HG03108 (cell line): ENCODE measurements around the gene NTF4.
"Not testable (repeated sequence)": the region's sequence is repeated elsewhere in the genome, so short reads cannot be mapped to it uniquely, and the experiment has no call there.

Experiments used
- ATAC-seq: cut with Tn5 transposase; IDR thresholded peaks from one replicate; pipeline ENCODE4 v1.9.1; 2021; ENCODE audit warnings: moderate library complexity; ENCODE audit not compliant: unreplicated experiment

The NTF4 gene

DNA sequence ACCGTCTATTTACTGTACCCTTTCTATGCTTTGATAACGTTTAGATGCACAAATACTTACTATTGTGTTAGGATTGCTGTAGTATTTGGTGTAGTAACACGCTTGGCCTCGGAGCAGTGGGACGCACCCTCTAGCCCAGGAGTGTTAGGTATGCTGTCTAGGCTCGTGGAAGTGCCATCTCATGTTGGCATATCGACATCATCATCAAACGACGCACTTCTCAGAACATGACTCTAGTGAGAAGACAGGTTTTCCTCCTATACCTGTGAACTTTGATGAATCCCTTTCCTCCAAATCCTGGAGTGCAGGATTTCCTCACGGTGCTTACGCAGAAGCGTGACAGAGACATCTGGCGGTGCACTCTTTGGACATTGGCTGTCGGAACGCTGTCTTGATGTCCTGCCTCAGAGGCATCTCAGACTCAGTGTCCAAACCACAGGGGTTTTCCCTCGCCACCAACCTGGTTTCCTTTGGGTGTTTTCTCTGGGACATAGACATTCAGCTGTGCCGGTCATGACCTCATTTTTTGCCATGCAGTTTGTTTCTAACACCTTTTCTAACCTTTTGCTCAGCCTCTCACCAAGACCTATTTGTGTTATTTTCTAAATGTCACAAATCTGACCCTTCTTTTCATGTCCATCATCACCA lies 26.9 kb upstream of the NTF4 start:
- ATAC-seq, result no peak

DNA sequence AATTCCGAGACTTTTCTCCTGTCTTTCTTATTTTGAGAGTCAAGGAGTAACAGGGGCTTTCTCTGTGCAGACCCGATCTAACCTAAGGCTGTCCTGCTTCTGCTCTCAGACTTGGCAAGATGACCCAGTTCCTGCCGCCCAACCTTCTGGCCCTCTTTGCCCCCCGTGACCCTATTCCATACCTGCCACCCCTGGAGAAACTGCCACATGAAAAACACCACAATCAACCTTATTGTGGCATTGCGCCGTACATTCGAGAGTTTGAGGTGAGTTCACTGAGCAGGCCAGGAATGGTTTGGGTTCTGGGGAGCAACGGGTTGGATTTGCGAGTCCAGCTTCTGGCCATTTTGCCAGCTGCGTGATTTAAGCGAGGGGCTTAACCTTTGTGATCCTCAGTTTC lies 21.7 kb upstream of the NTF4 start:
- ATAC-seq, result no peak

DNA sequence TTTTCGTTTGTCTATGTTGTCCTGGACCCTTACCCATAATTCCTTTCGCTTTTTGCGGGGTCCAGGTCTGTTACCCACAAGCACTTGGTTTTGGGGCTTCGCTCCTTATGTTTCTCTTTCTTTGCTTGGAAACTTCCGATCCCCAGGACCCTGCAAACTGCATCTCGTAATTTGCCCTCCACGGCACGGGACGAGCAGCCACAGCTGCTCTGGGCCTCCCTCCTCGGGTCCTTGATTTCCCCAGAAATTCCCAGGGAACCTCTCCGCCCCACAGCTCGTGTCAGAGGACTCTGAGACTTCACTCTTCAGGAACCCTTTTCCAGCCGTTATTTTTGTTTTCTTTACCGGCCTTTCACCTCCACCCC lies 21.2 kb upstream of the NTF4 start:
- no peak for ATAC-seq

DNA sequence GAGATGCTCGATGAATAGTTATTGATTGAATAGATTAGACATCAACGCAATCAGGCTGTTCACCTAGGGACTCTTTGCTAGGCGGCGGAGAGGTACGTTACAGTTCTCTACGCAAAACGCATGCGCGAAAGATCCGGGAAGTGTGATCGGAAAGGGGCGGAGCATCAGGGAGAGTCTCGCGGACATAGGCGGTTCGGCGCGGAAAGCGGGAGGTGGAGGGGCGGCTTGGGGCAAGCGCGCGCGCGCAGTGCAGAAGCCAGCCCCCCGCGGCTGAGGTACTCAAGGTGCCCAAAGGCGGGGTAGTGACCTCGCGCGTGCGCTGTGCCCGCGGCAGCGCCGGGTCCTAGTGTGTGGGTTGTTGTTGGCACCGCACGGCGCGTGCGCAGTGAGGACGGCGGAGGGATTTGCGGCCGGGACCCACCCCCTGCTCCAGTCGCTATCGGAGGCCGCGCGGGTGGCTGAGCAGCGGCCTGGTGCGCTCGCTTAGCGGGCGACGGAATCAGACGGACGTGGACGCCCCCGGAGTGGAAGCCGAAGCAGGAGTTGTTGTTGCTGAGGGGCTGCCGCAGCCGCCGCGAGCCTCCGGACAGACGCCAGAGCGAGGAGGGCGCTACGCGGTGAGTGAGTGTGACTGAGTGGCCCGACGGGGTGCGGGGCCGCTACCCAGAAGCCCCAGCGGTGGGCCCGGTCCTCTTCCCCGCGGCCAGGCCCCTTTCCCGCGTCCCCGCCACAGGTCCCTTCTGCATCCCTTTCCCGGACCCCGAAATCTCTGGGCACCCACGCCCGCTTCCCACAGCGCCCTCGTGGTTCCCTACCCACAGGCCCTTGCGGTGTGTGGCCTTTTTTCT lies 20.6 kb upstream of the NTF4 start, which contains the start of gene SNRNP70:
Gene SNRNP70, plus strand, starts transcription at position 432 of the 848 bp plus-strand sequence. CDS start 964 bp downstream, outside the sequence.
- peak; percentile 85 for ATAC-seq

DNA sequence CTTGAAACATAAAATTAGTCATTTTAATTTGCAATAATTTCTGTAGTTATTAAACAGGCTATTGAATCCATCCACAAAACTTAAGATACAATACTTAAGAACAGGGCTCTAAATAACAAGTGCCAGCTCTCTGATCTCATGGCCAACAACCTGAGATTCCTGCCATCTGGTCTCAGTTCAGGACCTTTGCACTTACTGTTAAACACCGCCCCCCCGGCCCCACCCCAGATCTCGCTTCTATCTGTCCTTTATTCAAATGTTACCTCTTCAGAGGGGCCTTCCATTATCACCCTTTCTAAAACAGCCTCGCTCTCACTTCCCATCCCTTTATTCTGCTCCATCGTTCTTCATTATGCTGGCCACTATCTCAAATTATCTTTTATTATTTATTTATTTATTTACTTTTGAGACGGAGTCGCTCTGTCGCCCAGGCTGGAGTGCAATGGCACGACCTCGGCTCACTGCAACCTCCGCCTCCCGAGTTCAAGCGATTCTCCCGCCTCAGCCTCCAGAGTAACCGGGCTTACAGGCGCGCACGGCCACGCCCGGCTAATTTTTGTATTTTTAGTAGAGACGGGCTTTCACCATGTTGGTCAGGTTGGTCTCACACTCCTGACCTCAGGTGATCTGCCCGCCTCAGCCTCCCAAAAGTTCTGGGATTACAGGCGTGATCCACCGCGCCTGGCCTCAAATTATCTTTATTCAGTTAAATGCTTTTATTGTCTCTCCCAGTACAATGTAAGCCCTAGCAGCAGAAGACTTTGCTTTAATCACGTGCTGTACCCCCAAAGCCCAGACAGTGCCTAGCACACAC lies 19.8 kb upstream of the NTF4 start:
- no peak for ATAC-seq

DNA sequence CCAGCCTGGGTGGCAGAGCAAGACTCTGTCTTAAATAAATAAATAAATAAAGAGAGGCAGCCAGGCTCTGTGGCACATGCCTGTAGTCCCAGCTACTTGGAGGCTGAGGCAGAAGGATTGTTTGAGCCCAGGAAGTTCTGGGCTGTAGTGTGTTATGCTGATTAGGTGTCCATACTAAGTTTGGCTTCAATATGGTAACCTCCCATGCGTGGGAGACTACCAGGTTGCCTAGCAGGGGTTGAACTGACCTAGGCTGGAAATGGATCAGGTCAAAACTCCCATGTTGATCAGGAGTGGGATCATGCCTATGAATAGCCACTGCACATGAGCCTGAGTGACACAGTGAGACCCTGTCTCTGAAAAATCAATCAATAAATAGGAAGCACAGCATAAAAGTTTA lies 16.7 kb upstream of the NTF4 start:
- ATAC-seq, result no peak

DNA sequence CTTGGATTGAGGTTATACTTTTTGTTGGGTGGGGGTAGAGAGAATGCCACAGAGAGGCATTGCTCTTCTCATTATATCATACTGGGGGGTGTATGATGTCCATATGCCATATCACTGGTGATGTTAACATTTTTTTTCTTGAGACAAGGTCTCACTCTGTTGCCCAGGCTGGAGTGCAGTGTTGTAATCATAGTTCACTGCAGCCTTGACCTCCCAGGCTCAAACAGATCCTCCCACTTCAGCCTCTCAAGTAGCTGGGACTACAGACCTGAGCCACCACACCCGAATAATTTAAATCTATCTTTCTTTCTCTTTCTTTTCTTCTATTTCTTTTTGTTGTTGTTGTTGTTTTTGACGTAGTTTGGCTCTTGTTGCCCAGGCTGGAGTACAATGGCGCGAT lies 15.8 kb upstream of the NTF4 start:
- no peak for ATAC-seq

DNA sequence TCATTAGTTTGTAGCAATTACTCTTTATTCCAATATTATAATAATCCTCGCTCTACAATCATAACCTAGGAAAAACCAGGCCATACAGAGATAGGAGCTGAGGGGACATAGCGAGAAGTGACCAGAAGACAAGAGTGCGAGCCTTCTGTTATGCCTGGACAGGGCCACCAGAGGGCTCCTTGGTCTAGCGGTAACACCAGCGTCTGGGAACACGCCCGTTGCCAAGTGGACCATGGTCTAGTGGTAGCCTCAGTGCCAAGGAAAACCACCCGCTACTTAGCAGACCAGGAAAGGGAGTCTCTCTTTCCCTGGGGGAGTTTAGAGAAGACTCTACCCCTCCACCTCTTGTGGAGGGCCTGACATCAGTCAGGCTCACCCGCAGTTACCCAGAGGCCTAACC lies 10.3 kb upstream of the NTF4 start:
- ATAC-seq, result not testable (repeated sequence)

DNA sequence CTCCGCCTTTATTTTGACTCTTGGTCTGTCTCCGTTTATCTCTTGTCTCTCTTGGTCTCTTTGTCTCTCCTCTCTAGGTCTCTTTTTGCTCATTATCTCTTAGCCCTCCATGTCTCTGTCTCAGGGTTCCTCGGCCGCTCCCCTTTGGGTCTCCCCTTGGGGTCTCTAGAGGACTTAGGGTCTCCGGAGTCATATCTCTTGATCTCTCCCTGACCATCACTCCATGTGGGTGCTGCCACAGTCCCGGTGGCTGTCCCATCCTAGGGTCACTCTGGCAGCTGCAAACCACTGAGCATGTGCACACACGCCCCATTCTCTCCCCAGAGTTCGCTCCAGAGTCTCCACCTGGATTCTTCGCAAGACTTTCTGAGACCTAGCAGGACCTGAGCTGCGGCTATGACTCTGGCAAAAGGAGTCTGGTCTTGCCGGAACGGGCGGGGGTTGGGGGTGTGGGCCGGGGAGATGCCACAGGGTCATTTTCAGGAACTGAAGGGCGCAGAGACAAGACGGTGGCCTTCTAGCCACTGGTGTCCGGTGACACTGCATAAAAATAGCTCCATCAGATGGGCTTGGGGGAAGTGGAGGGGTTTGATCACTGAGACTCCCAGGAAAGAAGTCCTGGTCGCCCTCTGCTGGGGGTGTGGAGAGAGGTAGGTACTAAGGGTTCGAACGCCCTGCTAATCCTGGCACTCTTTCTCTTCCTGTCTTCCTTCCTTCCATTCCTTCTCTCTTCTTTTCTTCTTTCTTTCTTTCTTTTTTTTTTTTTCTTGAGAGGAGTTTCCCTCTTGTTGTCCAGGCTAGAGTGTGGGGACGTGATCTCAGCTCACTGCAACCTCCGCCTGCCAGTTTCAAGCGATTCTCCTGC lies 9.1 kb upstream of the NTF4 start:
- no peak for ATAC-seq

DNA sequence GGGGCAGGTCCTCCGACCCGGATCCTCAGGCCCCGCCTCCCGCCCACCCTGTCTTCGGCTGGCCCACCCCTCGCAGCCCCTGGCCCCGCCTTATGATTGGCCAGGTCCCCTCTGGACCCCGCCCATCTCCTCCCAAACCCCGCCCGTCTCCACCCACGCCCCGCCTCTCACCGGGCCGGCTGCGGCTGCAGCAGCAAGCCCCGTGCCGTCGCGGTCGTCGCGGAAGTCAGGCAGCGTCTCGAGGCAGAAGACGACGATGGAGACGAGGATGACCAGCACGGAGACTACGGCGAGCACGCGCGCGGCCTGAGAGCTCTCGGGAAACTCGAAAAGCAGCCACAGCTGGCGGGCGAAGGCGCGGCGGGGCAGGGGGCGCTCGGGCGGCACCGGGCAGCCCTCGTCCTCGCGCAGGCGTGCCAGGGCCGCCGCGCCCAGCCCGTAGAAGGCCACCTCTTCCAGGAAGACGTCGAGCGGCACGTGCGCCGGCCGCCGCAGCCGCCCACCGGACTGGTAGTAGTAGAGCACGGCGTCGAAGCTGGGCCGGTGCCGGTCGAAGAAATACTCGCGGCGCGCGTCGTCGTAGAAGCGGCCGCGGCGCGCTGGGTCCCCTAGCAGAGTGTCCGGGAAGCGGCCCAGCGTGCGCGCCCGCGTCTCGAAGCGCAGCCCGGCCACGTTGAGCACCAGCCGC lies 7.4 kb upstream of the NTF4 start:
- ATAC-seq, result no peak

DNA sequence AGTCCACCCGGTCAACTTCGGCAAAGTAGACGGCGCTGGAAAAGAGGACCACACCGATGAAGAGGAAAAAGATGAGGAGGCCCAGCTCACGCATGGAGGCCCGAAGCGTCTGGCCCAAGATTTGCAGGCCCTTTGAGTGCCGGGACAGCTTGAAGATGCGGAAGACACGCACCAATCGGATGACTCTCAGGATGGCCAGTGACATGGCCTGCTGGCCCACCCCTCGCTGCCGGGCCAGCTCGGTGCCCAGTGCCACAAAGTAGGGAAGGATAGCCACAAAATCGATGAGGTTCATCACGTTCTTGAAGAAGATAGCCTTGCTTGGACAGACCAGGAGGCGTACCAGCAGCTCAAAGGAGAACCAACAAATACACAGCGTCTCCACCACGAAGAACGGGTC lies 5.8 kb upstream of the NTF4 start:
- ATAC-seq, result no peak

DNA sequence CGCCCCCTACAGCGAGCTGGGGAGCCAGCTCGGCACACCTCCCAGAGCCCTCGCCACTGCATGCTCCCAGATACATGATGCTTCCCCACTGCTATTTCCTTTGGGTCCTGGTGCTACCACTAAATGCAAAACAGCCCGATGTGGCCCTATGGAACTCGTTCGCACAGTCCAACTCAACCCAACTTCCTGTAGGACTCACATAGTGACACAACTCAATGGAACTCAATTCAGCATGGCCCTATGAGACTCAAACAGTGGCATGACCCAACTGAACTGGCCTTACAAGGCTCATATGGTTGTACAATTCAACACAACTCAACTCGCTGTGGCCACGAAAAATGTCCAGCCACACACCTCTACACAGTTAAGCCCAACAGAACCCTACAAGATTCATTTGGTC lies 4.4 kb upstream of the NTF4 start:
- no peak for ATAC-seq

DNA sequence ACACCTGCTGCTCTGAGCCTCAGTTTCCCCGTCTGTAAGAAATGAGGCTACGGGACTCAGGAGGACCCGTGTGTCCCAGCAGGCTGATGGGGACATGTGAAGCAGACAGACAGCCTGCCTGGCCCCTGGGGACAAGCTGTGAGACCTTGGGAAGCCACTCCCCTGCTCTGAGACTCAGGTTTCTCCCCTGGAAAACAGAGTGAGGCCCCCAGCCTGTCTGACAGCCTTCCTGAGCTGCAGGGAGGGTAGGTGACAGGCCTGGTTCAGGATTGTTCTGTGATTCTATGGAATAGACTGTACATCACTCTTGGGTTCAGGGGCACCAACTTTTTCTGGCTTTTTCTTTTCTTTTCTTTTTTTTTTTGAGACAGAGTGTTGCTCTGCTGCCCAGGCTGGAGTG lies 2.9 kb upstream of the NTF4 start:
- no peak for ATAC-seq

DNA sequence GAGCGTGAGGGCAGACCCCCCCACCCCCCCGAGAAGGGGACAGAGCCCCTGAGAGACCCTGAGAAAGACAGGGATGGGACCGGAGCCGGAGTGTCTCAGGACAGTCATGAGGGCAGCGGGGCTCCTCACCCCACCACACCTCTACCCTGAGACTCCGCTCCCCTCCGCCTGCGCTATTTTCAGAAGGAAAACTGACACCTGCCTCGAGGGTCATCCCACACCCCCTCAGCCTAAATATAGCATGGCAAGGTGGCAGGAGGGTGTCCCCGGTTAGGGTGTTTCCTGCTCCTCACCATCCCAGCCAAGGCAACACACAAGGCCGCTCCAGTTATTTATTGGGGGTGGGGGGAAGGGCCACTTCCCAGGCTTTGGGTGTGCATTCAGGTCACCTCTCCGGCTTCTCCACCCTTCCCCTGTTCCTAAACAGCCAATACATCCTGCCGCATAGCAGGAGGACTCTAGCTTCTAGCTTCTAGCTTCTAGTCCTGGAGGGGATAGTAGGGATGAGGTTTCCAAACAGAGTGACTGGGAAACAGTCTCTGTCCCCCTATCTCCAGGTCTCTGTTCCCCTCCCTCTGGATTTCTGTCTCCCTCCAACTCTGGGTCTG lies 1.4 kb upstream of the NTF4 start:
- no peak for ATAC-seq

DNA sequence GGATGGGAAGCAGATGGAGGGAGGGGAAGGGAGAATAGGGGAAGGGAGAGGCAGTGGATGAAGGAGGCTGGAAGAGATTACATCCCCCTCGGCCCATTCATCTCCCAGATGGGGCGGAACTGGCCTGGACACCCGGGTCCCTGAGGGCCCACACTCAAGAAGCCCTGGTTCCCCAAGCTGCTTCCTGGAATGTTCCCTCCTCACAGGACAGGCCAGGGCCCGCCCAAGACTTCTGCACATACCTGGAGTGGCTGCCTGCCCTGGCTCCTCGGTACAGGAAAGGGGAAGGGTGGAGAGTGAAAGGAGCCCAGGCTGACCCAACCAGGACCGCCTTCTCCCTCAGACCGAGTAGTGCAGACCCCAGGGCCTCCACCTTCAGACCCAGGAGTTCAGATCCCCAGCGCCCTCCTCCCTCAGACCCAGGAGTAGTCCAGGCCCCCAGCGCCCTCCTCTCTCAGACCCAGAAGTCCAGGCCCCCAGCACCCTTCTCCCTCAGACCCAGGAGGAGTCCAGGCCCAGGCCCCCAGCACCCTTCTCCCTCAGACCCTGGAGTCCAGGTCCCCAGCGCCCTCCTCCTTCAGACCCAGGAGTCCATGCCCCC lies 489 bp downstream of the NTF4 start:
- ATAC-seq, result no peak

DNA sequence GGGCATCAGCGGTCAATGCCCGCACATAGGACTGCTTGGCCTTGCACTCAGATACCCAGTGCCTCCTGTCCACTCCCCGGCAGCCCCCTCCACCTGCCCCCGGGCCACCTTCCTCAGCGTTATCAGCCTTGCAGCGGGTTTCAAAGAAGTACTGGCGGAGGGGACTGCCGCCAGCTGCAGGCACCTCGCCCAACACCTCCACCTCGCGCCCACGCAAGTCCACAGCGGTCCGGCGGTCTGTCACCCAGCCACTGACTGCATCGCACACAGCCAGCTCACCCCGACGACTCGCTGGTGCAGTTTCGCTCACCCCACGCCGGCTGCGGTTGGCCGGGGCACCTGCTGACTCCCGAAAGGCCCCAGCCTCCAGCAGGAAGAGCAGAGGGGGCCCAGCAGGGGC lies 3.2 kb downstream of the NTF4 start:
- no peak for ATAC-seq

DNA sequence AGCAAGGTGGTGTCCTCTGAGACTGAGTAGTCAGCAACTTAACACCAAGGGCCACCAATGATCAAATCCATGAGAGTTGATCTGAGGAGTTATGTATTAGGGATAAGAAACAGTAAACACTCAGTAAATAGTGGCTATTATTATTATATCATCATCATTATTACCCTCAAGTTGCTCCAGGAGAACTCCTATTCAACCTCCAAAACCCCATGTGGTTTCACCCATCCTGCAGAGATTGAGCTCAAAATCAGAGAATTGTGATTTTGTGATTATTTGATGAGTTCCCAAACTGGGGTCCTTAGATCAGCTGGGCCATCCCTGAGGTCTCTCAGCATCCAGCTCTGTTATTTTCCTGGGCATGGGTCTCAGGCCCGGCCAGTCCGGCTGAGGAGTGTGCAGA lies 3.6 kb downstream of the NTF4 start:
- ATAC-seq, result no peak

DNA sequence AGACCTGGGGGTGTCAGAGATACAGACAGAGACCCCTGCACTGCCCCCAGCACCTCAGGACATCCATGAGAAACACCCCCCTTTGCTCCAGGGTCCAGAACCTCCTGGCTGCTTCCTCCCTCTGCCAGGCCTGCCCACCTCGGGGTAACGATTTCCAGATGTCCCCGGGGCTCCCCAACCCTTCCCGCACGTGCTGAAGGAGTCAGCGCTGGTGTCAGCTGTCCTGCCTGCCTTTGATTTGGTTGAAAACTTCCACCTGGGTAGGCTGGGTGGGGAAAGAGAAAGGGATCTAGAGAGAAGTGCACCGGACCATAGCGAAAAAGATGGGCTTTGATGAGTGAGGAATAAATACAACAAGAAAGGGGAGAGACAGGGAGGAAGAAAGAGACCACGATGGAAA lies 5.6 kb downstream of the NTF4 start:
- ATAC-seq, result no peak

DNA sequence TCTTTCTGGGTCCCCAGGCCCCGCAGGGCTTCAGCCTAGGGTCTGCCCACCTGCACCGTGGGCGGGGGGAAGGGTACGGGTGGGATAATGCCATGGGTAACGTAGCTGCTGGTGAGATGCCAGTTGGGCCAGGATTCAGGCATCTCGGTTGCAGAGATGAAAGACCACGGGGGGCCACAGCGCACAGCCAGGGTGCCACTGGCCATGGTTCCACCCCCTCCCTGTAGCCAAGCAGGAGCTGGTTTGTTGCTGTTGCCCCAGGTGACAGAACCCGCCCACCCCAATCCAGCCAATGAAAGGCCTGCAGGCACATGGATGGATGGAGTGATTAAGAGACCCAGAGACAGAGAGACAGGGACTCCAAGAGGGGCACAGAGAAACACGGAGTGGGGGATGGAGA lies 6.1 kb downstream of the NTF4 start:
- ATAC-seq, result no peak
